C4-2B (cell line): ENCODE measurements around the gene PRR16.

Experiments
- CTCF ChIP-seq: fragments of 450-650 bp; conservative IDR thresholded peaks from 2 replicates; pipeline ENCODE4 v1.5.1; 2017; ENCODE audit warnings: mild to moderate bottlenecking
- ZFX ChIP-seq: fragments of 450-650 bp; IDR thresholded peaks from 2 replicates; pipeline ENCODE4 v1.6.1; 2017

- no peak for TF ChIP-seq CTCF
- no peak for TF ChIP-seq ZFX
Observed at GRCh38 chr5:120605325-120606079, 141.4 kb downstream of the PRR16 start.
